Nucleus accumbens (tissue), 56 donors: ENCODE measurements around the gene KRTAP10-7.
"Not testable (repeated sequence)": the region's sequence is repeated elsewhere in the genome, so short reads cannot be mapped to it uniquely, and the experiment has no call there.

Source experiments
- DNase-seq, 56 donors: peaks; one replicate each; lab custom pipeline; 2025; lab: John Stamatoyannopoulos, UW

KRTAP10-7 gene

GRCh38 chr21:44589586-44590305 lies 10.7 kb upstream of the KRTAP10-7 start:
- no peak for DNase-seq

GRCh38 chr21:44590311-44590721 lies 10.1 kb upstream of the KRTAP10-7 start:
- DNase-seq, result no peak

GRCh38 chr21:44590897-44591800 lies 9.2 kb upstream of the KRTAP10-7 start:
- DNase-seq, result not testable (repeated sequence)

DNA sequence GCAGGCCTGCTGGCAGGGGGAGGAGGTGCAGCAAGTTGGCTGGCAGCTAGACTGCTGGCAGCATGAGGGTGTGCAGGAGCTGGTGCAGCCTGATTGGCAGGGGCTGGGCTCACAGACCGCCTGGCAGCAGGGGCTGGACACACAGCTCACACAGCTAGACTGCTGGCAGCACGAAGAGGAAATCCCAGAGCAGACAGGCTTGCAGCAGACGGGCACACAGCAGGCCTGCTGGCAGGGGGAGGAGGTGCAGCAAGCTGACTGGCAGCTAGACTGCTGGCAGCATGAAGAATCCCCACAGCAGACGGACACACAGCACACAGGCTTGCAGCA lies 8.6 kb upstream of the KRTAP10-7 start:
- DNase-seq, result not testable (repeated sequence)

DNA sequence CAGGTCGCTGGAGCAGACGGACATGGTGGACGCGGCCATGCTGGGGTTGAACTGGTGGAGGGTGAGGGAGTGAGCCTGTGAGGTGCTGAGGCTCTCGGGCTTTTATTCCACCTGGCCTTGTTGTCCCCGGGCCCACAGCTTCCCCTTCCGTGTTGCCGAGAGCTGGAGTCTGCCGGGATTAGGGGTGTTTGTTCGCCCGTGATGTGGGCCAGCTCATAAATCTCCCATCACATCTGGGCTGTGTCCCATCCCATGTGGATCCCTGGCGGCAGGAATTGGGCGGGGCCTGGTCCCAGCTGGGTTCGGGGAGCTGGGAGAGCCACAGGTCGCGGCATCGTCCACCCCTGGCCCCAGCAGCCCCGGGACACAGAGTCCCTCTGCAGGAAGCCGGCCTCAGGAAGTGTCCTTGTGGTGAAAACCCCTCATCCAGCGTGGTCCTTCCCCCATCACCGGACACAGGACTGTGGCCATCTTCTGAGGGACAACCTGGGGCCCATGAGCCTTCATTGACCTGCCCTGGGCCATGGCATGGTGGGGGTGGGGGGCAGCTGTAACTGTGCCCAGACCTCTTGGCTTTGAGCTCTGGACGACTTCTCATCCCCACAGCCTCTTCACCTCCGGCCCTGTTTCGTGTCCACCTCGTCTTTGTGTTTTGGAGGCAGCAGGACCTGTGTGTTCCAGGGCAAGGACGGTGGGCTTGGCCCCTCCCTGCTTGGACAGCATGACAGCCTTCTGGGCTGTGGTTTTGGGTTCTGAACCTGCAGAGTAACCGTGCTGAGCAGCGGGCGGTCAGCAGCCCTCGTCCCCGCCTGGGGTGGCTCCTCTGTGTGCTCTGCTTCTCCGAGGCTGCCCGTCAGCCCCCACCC lies 7.7 kb upstream of the KRTAP10-7 start, which contains the start of gene KRTAP10-6:
Gene KRTAP10-6 (minus strand): TSS at position 60 of the 866 bp plus-strand sequence. CDS start 21 bp downstream, at position 39.
- DNase-seq, result no peak

DNA sequence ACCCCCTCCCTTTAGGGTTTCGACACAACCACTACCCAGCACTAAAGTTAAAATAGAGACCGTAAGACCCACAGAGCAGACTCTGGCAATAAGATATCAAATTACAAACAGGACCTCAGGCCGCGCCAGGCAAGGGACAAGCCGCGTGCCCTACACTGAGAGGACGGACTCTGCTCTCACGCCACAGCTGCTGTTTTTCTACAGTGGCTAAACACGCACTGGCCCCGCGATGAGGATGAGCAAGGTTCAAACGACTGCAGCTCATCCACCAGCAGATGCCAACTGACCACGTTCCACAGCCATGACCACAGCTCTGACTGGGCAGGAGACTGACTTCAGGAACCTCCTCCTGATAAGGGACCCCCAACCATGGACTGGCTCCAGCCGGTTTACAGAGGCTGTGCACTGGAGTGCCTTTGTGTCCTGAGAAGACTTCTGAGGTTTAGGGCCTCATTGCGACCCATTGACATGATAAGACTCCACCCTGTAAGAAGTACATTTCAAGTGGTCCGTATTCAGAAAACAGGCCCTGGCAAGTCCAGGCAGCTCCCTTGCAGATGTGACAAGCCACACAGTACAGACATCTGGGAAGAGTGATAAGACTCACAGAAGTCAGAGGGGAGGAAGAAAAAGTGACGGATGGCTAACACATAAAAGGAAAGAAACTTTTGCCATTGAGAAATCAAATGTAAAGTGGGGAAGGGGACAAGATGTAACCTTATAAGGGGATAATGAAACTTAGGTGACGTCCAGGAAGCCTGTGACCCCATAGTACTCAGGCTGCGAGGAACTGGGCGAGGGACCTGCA lies 6.6 kb upstream of the KRTAP10-7 start:
- DNase-seq, result no peak

DNA sequence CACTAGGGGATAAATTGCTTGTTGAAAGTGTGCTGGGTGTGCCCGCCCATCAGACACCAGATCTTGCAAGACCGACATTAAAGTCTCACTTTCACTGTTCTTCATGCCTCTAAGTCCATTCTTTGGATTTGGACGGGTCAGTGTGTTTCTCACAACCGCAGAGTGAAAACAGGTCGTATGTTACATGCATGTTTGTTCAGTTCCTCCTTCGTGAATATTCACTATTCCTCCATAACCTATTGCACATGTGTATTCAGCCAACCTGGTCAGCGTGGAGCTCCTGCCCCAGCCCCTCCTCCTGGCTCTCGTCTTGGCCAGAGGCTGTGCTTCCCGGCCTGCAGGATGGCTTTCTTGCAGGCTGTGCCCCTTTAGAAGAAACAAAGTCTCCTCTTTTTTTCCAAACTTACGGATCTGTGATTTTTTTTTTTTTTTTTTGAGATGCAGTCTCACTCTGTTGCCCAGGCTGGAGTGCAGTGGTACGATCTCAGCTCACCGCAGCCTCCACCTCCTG lies 5.9 kb upstream of the KRTAP10-7 start:
- no peak for DNase-seq

DNA sequence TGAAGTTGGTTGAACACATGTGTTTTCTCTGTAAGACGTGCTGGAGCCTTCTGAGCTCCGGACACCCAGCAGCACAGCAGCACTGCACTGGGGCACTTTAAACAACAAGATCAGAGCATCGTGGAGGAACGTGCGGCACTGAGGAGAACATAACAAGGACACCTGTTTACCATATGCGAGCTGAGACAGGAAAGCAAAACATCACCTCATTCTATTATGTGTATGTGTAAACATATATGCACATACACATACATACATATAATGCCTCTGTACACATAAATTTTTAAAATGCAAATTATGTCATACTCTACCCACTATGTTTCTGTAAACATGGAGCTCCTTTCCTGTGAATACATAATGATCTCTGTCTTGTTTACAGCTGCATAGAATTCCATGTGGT lies 4.9 kb upstream of the KRTAP10-7 start:
- DNase-seq, result no peak

DNA sequence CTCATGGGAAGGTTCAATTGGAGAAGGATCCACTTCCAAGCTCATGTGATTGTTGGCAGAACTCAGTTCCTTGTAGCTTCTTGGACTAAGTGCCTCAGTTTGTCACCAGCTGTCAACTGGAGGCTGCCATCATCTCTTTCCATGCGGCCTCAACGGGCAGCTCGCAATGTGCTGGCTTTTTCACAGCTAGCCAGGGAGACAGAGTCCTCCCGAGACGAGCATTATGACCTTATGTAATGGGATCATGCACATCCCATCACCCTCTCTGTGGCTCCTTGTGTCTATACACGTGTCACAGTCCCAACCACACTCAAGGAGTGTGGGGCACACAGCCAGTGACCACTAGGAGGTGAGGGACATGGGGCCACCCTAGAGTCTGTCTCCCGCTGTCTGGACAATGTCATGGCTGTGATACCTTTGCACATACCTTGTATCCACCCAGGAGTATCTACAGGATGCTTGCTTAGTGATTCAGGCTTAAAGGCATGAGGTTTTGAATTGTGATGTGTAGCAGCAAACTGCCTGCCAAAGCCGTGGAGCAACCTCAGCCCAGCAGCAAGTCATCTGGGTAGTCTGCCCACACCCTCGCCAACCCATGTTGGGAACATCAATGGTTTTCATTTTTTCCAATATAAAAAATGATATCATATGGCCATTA lies 4.2 kb upstream of the KRTAP10-7 start:
- DNase-seq, result no peak

DNA sequence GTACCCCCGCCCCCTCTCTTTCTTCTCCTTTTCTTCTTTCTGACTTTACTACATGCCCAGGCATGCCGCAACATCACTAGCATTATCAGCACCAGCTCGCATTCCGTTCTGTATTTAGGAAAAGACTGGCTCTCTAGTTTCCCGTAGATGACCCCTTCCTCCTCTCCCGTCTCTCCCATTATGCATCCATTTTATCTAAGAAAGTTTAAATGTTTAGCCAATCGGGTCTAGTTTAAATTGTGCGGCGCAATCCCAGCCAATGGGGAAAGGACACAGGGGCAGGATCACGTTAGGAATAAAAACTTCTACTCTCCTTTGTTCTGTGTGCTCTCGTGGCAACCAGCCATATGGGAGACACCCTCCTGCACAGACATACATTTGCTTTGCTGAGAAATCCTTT lies 2.3 kb upstream of the KRTAP10-7 start:
- DNase-seq, result no peak

DNA sequence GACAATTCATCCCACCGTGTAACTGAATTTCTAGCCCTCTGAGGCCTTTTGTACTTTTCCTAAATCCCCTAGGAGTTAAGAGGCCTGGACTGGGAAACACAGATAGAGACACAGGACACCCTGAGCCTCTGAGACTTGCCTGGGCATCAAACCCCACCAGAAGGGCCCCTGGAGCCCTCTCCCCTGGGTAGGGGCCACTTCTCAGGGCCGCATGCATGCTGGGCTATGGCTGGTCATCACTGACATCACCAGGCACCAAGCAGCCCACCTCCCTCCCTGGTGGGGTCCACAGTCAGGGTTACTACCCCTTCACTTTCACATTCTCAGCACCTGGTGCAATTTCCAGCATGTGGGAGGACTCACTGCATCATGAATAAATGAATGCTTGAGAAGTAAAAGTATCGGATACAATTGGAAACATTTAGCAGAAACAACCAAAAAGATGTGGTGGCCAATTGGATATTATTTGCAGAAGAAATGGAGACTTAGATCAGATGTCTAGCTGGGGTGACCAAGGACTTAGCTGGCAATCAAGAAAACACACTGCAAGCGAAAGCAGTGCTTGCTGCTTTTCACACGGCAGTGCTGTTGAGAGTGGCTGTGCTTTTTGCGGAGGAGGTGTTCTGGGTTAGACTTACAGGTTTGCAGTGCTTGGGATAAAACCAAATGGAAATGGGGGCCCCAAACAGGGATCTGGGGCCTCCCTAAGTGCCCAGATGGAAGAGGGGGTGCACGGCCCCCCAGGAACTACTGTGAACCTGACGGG lies 950 bp upstream of the KRTAP10-7 start:
- DNase-seq, result no peak

- not testable (repeated sequence) for DNase-seq
Measured at GRCh38 chr21:44601091-44601490, 694 bp downstream of the KRTAP10-7 start.

GRCh38 chr21:44601596-44602462 lies 1.4 kb downstream of the KRTAP10-7 start:
- no peak for DNase-seq

DNA sequence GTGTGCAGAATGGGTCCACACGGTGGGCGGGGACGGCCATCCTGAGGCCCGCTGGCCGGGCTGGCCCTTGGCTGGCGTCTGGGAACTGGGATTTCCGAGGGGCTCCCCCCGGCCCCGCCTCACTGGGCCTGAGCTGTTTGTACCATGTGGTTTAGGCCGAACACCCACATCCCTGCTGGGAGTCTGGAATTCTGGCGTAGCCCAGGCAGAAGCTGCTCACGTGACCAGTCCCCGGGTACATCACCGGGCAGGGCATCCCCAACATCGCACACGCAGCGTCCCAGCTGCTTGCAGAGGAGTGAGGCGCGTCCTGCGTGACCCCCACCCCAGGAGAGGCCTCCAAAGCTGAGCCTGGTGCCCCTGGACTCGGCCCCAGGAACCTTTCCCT lies 2.1 kb downstream of the KRTAP10-7 start:
- DNase-seq, result no peak

GRCh38 chr21:44603109-44603875 lies 2.9 kb downstream of the KRTAP10-7 start:
- DNase-seq, result no peak

- DNase-seq, result no peak
Measured at GRCh38 chr21:44603911-44604310, 3.5 kb downstream of the KRTAP10-7 start.

- DNase-seq, result no peak
Measured at GRCh38 chr21:44606495-44606894, 6.1 kb downstream of the KRTAP10-7 start.
